ENCODE results near the gene FAM13A.

FAM13A gene

DNA sequence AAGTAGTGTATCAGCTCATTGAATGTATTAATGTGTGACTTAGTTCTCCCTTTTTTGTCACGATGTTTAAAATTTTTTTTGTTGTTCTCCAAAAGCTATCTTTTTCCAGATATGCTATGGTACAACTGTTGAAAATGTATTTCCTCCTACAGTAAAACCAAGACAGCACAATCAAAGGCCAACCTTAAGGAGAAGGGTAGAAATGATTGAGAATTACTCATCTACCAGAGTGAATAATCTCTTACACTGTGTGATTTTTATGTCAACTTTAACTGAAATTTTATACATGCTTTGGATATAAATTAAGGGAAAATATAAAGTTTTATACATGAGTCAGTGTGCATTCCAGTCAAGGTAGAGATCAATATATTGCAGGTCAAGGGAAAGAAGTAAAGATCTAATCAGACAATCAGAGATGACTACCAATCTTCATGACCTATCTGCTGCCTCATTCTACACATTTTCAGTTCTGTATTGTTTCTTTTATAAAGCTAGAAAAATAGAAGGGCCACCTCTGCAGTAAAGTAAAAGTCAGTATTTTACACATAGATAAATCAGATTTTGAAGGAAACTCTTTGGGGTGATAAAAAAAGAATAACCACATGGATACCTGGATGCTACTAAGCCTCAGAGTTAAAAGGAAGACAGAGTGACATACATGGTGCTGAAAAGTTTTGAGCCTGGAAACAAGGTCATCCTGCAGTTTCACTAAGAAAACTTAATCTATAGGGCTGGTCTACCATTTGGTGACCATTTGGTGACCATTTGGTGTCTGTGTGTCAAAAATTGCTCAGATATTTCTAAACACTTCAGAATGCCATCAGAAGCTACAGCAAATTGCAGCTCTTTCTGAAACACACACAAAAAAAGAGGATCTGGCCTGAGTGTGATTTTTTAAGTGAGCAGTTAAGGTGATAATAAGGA, 1.6 kb downstream of the FAM13A start:
- H3K36me3 ChIP-seq, result no peaks in the 10 kb centered on the region
- H3K9me3 ChIP-seq, result no peaks in the 10 kb centered on the region
- no peak for TF ChIP-seq CTCF (IDR thresholded peaks at IDR 0.05)
- H3K27me3 ChIP-seq, result no peaks in the 10 kb centered on the region
- no peak overlapping the region for H3K27ac ChIP-seq
- H3K4me1 ChIP-seq (ENCODE audit: control insufficient read depth in 1 of 2, insufficient read depth in 1 of 2, low read depth in 1 of 2, low read length in 1 of 2), result peaks cover 0 to 11% of the 10 kb centered on the region in 2 experiments
- H3K4me3 ChIP-seq (ENCODE audit: low read depth in 1 of 2, low read length in 1 of 2), result no peak overlapping the region

DNA sequence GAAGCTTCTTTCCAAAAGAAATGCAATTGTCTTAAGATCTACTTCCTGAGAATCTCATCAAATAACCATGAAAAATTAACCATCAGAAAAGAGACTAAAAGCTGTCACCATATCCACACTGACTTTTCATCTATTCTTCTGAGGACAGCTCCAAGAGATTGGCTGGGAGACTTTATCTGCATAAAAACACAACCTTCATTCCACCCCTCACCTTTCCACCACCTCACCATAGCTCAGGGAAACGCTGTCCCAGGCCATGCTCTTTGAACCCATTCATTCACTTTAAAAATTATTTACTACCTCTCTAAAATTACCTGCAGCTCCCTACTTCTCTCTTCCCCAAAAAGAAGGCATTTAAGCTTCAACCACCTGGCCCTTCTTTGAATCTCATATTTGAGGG, 2.4 kb downstream of the FAM13A start:
- Histone ChIP-seq H3K4me1 (ENCODE audit: control insufficient read depth in 1 of 2, insufficient read depth in 1 of 2, low read depth in 1 of 2, low read length in 1 of 2) (peaks cover 0 to 11% of the 10 kb centered on the region in 2 experiments), H3K27me3 (no peaks in the 10 kb centered on the region), H3K27ac (no peak overlapping the region), H3K9me3 (no peaks in the 10 kb centered on the region), H3K4me3 (ENCODE audit: low read depth in 1 of 2, low read length in 1 of 2) (no peak overlapping the region), H3K36me3 (no peaks in the 10 kb centered on the region)
- TF ChIP-seq CTCF (IDR thresholded peaks at IDR 0.05), result no peak

- Histone ChIP-seq H3K4me1 (ENCODE audit: control insufficient read depth in 1 of 2, insufficient read depth in 1 of 2, low read depth in 1 of 2, low read length in 1 of 2) (no peaks in the 10 kb centered on the region), H3K36me3 (no peaks in the 10 kb centered on the region), H3K27me3 (no peaks in the 10 kb centered on the region), H3K4me3 (ENCODE audit: low read depth in 1 of 2, low read length in 1 of 2) (no peak overlapping the region), H3K27ac (no peak overlapping the region), H3K9me3 (no peaks in the 10 kb centered on the region)
- TF ChIP-seq CTCF (IDR thresholded peaks at IDR 0.05), result no peak
Observed at GRCh38 chr4:89049853-89050252, 7.1 kb downstream of the FAM13A start.

DNA sequence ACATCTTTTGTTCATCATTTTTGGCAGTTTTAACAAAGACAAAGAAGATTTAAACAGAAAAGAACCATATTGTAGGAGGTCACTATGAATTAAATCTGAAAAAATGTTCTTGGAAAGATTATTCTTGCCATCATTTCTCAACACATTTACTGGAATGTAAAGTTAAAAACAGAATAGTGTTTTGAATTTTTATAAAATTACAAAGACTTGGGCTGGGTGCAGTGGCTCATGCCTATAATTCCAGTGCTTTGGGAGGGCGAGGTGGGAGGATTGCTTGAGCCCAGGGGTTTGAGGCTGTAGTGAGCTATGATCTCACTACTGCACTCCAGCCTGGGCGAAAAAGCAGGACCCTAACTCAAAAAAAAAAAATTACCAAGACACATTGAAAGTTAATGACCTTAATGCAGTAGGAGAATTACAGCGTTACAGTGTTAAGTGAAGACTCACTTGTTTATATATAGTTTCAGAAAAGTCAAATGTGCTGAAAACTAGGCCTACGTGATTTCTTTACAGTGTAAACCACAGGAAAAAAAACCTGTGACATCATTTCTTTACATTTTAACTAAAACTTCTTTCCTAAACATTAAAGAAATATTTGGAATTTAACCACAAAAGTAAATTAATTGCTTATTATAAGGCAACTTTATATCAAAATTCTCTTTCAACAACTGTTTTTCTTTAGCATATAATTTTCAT, 7.9 kb downstream of the FAM13A start:
- no peaks in the 10 kb centered on the region for H3K9me3 ChIP-seq
- no peak for TF ChIP-seq CTCF (IDR thresholded peaks at IDR 0.05)
- H3K27ac ChIP-seq, result no peak overlapping the region
- no peak overlapping the region for H3K4me3 ChIP-seq (ENCODE audit: low read depth in 1 of 2, low read length in 1 of 2)
- H3K4me1 ChIP-seq (ENCODE audit: control insufficient read depth in 1 of 2, insufficient read depth in 1 of 2, low read depth in 1 of 2, low read length in 1 of 2), result no peaks in the 10 kb centered on the region
- no peaks in the 10 kb centered on the region for H3K27me3 ChIP-seq
- no peaks in the 10 kb centered on the region for H3K36me3 ChIP-seq

DNA sequence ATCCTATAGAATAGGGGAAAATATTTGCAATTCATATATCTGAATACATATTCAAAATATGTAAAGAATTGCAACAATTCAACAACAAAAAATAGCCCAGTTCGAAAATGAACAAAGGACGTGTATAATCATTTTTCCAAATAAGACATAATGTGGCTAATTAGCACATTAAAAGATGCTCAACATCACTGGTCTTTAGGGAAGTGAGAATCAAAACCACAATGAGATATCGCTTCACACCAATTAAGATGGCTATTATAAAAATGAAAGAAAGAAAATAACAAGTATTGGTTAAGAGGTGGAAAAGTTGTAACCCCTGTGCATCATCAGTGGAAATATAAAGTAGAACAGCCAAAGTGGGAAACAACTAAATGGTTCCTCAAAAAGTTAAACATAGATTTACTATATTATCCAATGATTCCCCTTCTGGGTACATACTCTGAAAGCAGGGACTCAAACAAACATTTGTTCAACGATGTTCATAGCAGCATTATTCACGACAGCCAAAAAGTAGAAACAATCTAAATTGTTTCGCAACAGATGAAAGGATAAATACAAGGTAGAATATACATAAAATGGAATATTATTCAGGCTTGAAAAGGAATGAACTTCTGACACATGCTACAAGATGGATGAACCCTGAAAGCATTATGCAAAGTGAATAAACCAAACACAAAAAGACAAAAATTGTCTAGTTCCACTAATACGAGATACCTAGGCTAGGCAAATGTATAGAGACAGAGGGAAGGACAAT, 12.7 kb downstream of the FAM13A start:
- no peaks in the 10 kb centered on the region for H3K4me1 ChIP-seq (ENCODE audit: control insufficient read depth in 1 of 2, insufficient read depth in 1 of 2, low read depth in 1 of 2, low read length in 1 of 2)
- TF ChIP-seq CTCF (IDR thresholded peaks at IDR 0.05), result no peak
- no peaks in the 10 kb centered on the region for H3K9me3 ChIP-seq
- no peaks in the 10 kb centered on the region for H3K36me3 ChIP-seq
- no peak overlapping the region for H3K27ac ChIP-seq
- no peak overlapping the region for H3K4me3 ChIP-seq (ENCODE audit: low read depth in 1 of 2, low read length in 1 of 2)
- no peaks in the 10 kb centered on the region for H3K27me3 ChIP-seq

Data from neutrophil (primary cell).